Uterus (tissue), 2 donors: Measurements from ENCODE around the gene LHPP.

Experiments
- CTCF ChIP-seq, 4 experiments: fragments of 200-600 bp in 2 of 4; fragments of 450-650 bp in 2 of 4; sonication (generic) in 2 of 4; IDR thresholded peaks; one replicate each; pipeline ENCODE4 v1.5.1; 2016 to 2019; ENCODE audit warnings: antibody characterized with exemption in 4 of 4, mild to moderate bottlenecking in 2 of 4, moderate library complexity in 1 of 4
- POLR2A ChIP-seq, 2 donors: fragments of 450-650 bp; IDR thresholded peaks; one replicate each; pipeline ENCODE4 v1.6.1; 2016; ENCODE audit warnings: antibody characterized with exemption in 2 of 2, mild to moderate bottlenecking in 1 of 2, moderate library complexity in 1 of 2

- TF ChIP-seq CTCF (IDR thresholded peaks at IDR 0.05): no peak
- no peak for TF ChIP-seq POLR2A (IDR thresholded peaks at IDR 0.05)
Measured at GRCh38 chr10:124459395-124459794, 2.2 kb upstream of the LHPP start.
